GM19468 (cell line): ENCODE data around the gene MICA.
"Not testable (repeated sequence)": the region's sequence is repeated elsewhere in the genome, so short reads cannot be mapped to it uniquely, and the experiment has no call there.

Experiments used
- ATAC-seq: cut with Tn5 transposase; IDR thresholded peaks from one replicate; pipeline ENCODE4 v1.9.1; 2021; ENCODE audit warnings: mild to moderate bottlenecking, moderate library complexity, moderate number of reproducible peaks; ENCODE audit not compliant: unreplicated experiment; ENCODE audit errors: extremely low read depth

Gene MICA

DNA sequence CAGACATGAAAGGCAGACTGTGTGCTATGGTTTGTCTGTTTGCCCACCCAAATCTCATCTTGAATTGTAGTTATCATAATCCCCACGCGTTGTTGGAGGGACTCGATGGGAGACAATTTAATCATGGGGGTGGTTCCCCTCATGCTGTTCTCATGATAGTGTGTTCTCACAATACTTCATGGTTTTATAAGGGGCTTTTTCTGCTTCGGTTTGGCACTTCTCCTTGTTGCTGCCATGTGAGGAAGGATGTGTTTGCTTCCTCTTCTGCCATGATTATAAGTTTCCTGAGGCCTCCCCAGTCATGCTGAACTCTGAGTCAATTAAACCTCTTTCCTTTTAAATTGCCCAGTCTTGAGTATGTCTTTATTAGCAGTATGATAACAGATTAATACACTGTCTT, 47.4 kb downstream of the MICA start:
- ATAC-seq: no peak

DNA sequence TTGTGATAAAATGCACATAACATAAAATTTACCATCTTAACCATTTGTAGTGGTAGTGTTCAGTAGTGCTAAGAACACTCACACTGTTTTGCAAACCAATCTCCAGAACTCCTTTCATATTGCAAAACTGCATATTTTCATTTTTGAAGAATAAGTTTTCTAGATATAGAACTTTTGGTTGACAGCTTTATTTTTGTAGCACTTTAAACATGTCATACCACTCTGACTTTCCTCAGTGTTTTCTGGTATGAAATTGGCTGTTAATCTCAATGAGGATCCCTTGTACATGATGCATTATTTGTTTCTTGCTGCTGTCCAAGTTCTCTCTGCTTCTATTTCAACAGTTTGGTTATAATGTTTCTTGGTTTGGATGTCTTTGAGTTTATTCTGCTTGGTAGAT, 49.5 kb downstream of the MICA start:
- no peak for ATAC-seq

DNA sequence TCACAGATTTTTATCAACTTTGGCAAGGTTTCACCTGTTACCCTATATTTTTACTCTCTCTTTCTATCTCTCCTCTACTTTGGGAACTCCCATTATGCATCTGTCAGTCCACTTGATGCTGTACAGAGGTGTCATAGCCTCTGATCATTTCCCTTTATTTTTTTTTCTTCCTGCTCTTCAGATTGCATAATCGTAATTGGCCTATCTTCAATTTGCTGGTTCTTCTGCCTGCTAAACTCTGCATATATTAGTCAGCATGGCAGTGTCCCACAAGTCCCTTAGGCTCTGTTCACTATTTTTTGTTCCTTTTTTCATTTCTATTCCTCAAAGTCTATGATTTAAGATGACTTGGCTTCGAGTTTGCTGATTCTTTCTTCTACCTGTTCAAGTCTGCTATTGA, 49.9 kb downstream of the MICA start:
- ATAC-seq: no peak

DNA sequence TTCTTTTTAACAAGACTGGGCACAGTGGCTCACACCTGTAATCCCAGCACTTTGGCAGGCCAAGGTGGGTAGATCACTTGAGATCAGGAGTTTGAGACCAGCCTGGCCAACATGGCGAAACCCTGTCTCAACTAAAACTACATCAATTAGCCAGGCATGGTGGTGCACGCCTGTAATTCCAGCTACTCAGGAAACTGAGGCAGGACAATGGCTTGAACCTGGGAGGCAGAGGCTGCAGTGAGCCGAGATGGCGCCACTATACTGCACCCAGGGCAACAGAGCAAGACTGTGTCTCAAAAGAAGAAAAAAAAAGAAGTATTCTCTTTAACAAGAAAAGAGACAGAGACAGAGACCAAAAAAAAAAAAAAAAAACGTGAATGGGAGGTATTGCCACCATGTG, 56.5 kb downstream of the MICA start:
- ATAC-seq: not testable (repeated sequence)

DNA sequence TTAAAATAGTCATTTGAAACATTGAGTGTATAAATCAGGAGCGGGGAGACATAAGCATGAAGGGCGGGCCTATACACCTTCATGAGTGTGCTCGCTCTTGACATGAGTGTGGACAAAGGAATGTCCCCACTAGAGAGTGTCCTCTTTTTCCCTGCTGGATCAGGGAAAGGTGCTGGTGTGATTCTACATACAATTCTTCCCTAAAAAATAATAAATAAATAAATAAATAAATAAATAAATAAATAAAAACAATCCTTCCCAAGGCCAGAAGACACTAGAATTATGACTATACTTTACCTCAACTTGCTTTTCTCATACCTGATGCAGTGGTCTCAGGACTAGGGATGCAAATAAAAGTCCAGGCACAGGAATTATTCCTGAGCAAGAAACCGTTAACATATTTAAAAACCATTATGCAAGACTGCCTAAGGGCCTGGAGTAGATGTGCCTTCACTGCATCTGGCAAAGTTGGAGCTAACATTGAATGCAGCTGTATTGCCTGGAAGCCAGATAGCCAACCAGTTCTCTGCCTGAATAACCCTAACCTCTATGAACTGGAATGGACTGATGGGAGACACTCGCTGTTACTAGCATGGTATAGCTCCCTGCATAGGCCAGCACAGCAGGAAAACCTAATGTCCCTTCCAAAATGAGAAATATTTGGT, 57.1 kb downstream of the MICA start:
- no peak for ATAC-seq

DNA sequence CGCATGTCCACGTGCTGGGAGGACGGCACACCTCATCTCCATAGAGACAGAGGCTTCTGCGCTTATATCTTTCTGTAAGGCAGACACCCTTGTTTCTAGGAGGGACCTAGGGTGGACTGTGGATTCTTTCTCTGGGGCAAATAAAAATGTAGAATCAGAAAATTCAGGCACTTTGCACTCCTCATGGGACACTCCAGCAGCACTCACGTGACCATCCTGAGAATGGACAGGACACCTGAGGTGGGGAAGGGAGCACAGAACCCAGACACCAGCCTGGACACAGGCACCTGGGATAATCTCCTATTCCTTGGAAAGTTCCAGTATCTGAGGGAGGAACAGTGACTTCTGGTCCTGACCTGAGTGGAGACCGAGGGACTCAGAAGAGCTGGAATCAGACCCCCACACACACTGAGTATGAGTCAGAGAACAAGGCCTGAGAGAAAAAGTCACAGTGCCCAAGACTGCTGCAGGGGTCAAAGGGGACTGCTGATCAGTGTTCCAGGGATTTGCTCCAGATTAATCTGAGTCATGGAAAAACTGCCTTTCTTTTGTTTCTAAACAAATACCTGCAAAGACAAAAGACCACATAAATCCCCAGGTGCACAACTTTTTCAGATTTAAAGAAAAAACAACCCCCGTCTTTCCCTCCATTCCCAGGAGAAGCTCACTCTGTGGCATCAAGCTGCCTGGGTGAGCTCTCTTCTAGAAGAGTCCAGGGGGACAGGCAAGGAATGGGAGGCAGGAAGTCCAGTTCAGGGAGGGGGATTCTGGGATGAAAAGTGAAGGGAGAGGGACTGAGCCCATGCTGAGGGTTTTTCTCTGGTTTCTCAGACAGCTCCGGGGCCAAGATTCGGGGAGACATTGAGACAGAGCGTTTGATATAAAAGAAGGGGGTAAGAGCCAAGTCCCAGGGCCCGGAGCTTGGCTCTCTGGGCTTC, 58.9 kb downstream of the MICA start:
- ATAC-seq: no peak

DNA sequence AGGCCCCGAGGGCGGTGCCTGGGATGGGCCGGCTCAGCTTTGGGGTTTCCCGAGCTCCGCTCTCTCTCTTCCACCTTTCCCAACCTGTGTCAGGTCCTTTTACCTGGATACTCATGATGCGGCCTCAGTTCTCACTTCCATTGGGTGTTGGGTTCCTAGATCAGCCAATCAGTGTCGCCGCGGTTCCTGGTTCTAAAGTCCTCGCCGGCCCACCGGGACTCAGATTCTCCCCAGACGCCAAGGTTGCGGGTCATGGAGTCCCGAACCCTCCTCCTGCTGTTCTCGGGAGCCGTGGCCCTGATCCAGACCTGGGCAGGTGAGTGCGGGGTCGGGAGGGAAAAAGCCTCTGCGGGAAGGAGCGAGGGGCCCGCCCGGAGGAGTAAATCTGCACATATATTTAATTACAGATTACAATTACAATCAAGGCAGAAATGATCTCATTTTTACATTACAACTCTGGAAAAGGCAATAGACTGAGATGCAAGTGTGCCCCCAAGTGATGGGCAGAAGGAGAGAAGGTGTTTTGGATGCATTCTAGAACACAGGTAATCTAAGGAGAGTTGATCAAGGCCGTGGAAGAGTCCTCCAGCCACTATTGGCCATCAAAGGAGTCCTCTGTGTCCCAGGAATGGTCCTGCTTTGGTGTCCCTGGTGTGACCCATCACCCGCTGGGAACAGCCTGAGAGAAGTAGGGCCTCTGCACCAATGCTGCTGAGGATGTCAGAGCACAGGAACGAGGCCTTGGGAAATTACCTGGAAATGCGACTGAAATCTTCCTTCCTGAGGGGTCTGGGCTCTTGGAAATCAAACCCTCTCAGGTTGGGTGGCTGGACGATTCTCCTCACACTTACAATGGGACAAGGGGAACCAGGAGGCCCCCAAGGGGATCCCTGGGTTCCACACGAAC, 59.8 kb downstream of the MICA start:
- peak; percentile 57 for ATAC-seq

DNA sequence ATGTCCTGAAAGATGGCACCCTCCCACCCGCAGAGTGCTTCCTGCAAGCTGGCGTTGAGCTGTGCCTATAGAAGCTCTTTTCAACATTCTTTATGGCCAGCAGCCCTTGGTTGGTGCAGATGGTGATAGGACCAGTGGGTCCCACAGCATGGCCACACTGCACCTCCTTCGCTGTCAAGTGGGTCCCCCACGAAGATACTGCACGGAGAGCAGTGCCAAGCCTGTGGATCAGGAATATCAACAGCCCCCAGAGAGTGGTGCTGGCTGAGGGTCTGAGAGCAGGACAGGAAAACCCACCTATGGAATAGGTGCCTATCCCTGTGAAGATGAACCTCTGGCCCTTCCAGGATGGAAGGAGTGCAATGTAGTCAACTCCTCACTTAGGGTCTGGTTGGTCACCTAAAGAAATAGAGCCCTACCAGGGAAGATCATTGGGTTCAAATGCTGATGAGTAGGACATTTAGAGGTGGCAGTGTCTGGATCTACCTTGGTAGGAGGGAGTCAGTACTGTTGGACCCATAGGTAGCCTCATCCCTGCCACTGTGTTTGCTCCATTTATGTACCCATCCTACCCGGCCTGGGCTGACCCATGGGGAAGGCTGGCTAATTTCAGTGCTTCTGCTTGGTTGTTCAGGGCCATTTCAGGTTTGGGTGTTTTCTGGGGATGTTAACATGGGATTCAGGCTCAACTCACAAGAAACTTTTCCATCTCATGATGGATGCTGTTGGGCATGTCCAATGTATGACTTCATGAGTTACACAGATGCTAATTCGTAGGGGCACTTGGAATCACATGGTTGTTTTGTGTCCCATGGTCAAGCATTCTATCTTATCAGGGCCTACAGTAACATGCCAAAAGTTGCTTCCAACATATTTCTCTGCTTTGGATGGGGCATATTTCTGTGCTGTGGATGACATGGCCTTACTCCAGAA, 61.1 kb downstream of the MICA start:
- ATAC-seq: no peak
